Panc1 (cell line): ENCODE measurements around the gene HOXA4.
A peak's percentile ranks its signal among the peaks of the same experiment; 100 is the strongest.

Source experiments
- CTCF ChIP-seq: fragments of 450-650 bp; IDR thresholded peaks from 2 replicates; pipeline ENCODE4 v1.5.1; 2017; ENCODE audit warnings: mild to moderate bottlenecking
- POLR2AphosphoS5 ChIP-seq: IDR thresholded peaks from 2 replicates; pipeline ENCODE4 v1.6.1; 2012; ENCODE audit warnings: mild to moderate bottlenecking, low read depth, low read length, moderate library complexity
- REST ChIP-seq, 2 experiments: IDR thresholded peaks; 2 replicates each; pipeline ENCODE4 v1.6.1; 2011 to 2012; ENCODE audit warnings: low read depth in 2 of 2, control low read depth in 1 of 2, low read length in 1 of 2, mild to moderate bottlenecking in 1 of 2, moderate library complexity in 1 of 2; ENCODE audit not compliant: insufficient read depth in 1 of 2
- SIN3A ChIP-seq: IDR thresholded peaks from 2 replicates; pipeline ENCODE4 v1.6.1; 2012; ENCODE audit warnings: low read depth, mild to moderate bottlenecking, low read length, moderate library complexity, borderline replicate concordance; ENCODE audit not compliant: insufficient read depth

- TF ChIP-seq CTCF, result peak; percentile 95
- no peak; the same call in 1 of the 2 replicates for TF ChIP-seq POLR2AphosphoS5
- TF ChIP-seq REST (IDR thresholded peaks at IDR 0.05; ENCODE audit: insufficient read depth in 1 of 2, low read depth in 2 of 2, low read length in 1 of 2), result no peak
- no peak for TF ChIP-seq SIN3A
These were observed 12.7 kb upstream of the HOXA4 start, which contains the start of gene HOXA5 for GRCh38 chr7:27143023-27143949.
